ENCODE data around the gene SSPN. TPM values are rescaled to one million over a fixed set of nuclear protein-coding genes. Genes with fewer than 3 reads are reported as not detected.

Gene SSPN
- polyA plus RNA-seq, 1 donor from 2014 or later, result 0.26 TPM

- Histone ChIP-seq H3K27ac (ENCODE audit: low read length) (no peak overlapping the region), H3K9me3 (ENCODE audit: low read length) (no peaks in the 10 kb centered on the region), H3F3A (ENCODE audit: insufficient read depth, low read length, poor library complexity, severe bottlenecking) (no peaks in the 10 kb centered on the region), H2AFZ (ENCODE audit: low read depth, low read length) (no peak overlapping the region), H3K36me3 (ENCODE audit: insufficient read depth, low read length) (no peaks in the 10 kb centered on the region), H3K79me2 (replicated peaks; ENCODE audit: insufficient read depth, low read length) (no peaks in the 10 kb centered on the region), H3K9me2 (ENCODE audit: insufficient read depth, low read length) (no peaks in the 10 kb centered on the region), H3K27me3 (ENCODE audit: insufficient read depth, low read depth, low read length) (no peaks in the 10 kb centered on the region), H3K4me2 (ENCODE audit: low read length) (no peak overlapping the region), H4K20me1 (ENCODE audit: insufficient read depth) (no peaks in the 10 kb centered on the region), H3K4me3 (ENCODE audit: low read length) (no peak overlapping the region), H3K9ac (ENCODE audit: low read length) (no peak overlapping the region)
- TF ChIP-seq RAD21 (conservative IDR thresholded peaks at IDR 0.05), result no peak
- TF ChIP-seq REST (IDR thresholded peaks at IDR 0.05; ENCODE audit: borderline replicate concordance), result no peak
- TF ChIP-seq EZH2 (IDR thresholded peaks at IDR 0.05; ENCODE audit: borderline replicate concordance, insufficient read depth, low read length, poor library complexity, severe bottlenecking), result no peak
- TF ChIP-seq POLR2AphosphoS5 (IDR thresholded peaks at IDR 0.05), result no peak
- no peak for TF ChIP-seq SMC3 (conservative IDR thresholded peaks at IDR 0.05; ENCODE audit: poor library complexity)
- no peak for TF ChIP-seq TAF1 (IDR thresholded peaks at IDR 0.05; ENCODE audit: low read depth)
- no peak for TF ChIP-seq MXI1 (conservative IDR thresholded peaks at IDR 0.05; ENCODE audit: poor library complexity, severe bottlenecking)
- no peak for TF ChIP-seq CTCF (IDR thresholded peaks at IDR 0.05; ENCODE audit: poor library complexity, severe bottlenecking)
These were observed 88.2 kb downstream of the SSPN start for GRCh38 chr12:26283617-26284016.

GRCh38 chr12:26285401-26285800 is 90.0 kb downstream of the SSPN start:
- no peaks in the 10 kb centered on the region for H3F3A ChIP-seq (ENCODE audit: insufficient read depth, low read length, poor library complexity, severe bottlenecking)
- H3K4me3 ChIP-seq (ENCODE audit: low read length), result no peak overlapping the region
- no peak overlapping the region for H2AFZ ChIP-seq (ENCODE audit: low read depth, low read length)
- H3K79me2 ChIP-seq (replicated peaks; ENCODE audit: insufficient read depth, low read length), result no peaks in the 10 kb centered on the region
- no peaks in the 10 kb centered on the region for H4K20me1 ChIP-seq (ENCODE audit: insufficient read depth)
- H3K9me3 ChIP-seq (ENCODE audit: low read length), result no peaks in the 10 kb centered on the region
- no peak overlapping the region for H3K4me2 ChIP-seq (ENCODE audit: low read length)
- no peak for TF ChIP-seq MXI1 (conservative IDR thresholded peaks at IDR 0.05; ENCODE audit: poor library complexity, severe bottlenecking)
- TF ChIP-seq SMC3 (conservative IDR thresholded peaks at IDR 0.05; ENCODE audit: poor library complexity), result no peak
- TF ChIP-seq EZH2 (IDR thresholded peaks at IDR 0.05; ENCODE audit: borderline replicate concordance, insufficient read depth, low read length, poor library complexity, severe bottlenecking), result no peak
- no peak for TF ChIP-seq TAF1 (IDR thresholded peaks at IDR 0.05; ENCODE audit: low read depth)
- TF ChIP-seq REST (IDR thresholded peaks at IDR 0.05; ENCODE audit: borderline replicate concordance), result no peak
- no peak for TF ChIP-seq EP300 (conservative IDR thresholded peaks at IDR 0.05; ENCODE audit: poor library complexity, severe bottlenecking)
- TF ChIP-seq POLR2AphosphoS5 (IDR thresholded peaks at IDR 0.05), result no peak
- no peak for TF ChIP-seq RAD21 (conservative IDR thresholded peaks at IDR 0.05)
- no peak for TF ChIP-seq CTCF (IDR thresholded peaks at IDR 0.05; ENCODE audit: poor library complexity, severe bottlenecking)
- no peaks in the 10 kb centered on the region for H3K27me3 ChIP-seq (ENCODE audit: insufficient read depth, low read depth, low read length)
- no peak overlapping the region for H3K27ac ChIP-seq (ENCODE audit: low read length)
- H3K9ac ChIP-seq (ENCODE audit: low read length), result no peak overlapping the region
- no peaks in the 10 kb centered on the region for H3K36me3 ChIP-seq (ENCODE audit: insufficient read depth, low read length)
- H3K9me2 ChIP-seq (ENCODE audit: insufficient read depth, low read length), result no peaks in the 10 kb centered on the region

All from neural cell (in vitro differentiated cells).